HFF-Myc (cell line): ENCODE measurements around the gene PSMA5.
"Not testable (repeated sequence)": the region's sequence is repeated elsewhere in the genome, so short reads cannot be mapped to it uniquely, and the experiment has no call there.

Experiments used
- DNase-seq: peaks from one replicate; pipeline ENCODE4 v3.0.0-alpha.2; 2011; ENCODE audit warnings: low read depth; ENCODE audit errors: extremely low read depth
- H3K4me3 ChIP-seq: replicated peaks from 2 replicates; pipeline ENCODE4 v1.5.1; 2011; ENCODE audit warnings: low read depth, mild to moderate bottlenecking, control low read depth, low read length
- CTCF ChIP-seq: IDR thresholded peaks from 2 replicates; pipeline ENCODE4 v1.5.1; 2012; ENCODE audit warnings: mild to moderate bottlenecking, low read depth, low read length, control low read depth; ENCODE audit errors: missing control alignments

Gene PSMA5

GRCh38 chr1:109396871-109397580 lies 29.2 kb downstream of the PSMA5 start:
- no peak for DNase-seq
- H3K4me3 ChIP-seq: peak overlapping the region; percentile 40
- no peak for TF ChIP-seq CTCF

GRCh38 chr1:109396513-109396839 lies 29.8 kb downstream of the PSMA5 start:
- no peak overlapping the region for H3K4me3 ChIP-seq
- no peak for TF ChIP-seq CTCF
- no peak for DNase-seq

- no peak overlapping the region for H3K4me3 ChIP-seq
- TF ChIP-seq CTCF: no peak
- no peak for DNase-seq
Observed at GRCh38 chr1:109395602-109396512, 30.4 kb downstream of the PSMA5 start.

- not testable (repeated sequence) for DNase-seq
Observed at GRCh38 chr1:109395282-109395599, 31.0 kb downstream of the PSMA5 start.

GRCh38 chr1:109394591-109395281 lies 31.5 kb downstream of the PSMA5 start:
- TF ChIP-seq CTCF: no peak
- no peak overlapping the region for H3K4me3 ChIP-seq
- DNase-seq: no peak

More at GRCh38 chr1:109395282-109395599, 31.0 kb downstream of the PSMA5 start:
- H3K4me3 ChIP-seq: not testable (repeated sequence)

- no peak for TF ChIP-seq CTCF
- no peak for DNase-seq
- H3K4me3 ChIP-seq: no peak overlapping the region
Observed at GRCh38 chr1:109393617-109394233, 32.5 kb downstream of the PSMA5 start.
